ENCODE results near the gene GATAD2B.
A peak's percentile ranks its signal among the peaks of the same experiment; 100 is the strongest.

Gene GATAD2B

DNA sequence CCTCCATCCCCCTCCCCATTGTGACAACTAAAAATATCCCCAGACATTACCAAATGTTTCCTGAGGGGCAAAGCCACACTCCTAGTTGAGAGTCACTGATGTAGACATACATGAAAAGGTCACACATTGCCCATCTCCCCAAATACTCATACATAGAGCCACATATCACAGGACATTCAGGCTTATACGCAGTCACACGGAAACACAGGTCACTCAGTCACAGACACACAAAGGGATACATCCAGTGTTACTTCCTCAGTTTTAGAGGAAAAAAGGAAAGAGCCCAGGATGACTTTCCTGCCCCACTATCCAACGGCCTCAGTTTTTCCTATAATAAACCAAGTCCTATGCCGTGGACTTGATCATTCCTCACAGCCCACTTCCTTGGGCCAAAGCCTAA, 38.6 kb upstream of the GATAD2B start:
- peaks cover 14% of the 10 kb centered on the region for H3K4me1 ChIP-seq (ENCODE audit: insufficient read depth, poor library complexity, severe bottlenecking)
- no peaks in the 10 kb centered on the region for H3K9me3 ChIP-seq (ENCODE audit: severe bottlenecking)
- DNase-seq (ENCODE audit: low spot score) (no peak), ATAC-seq (ENCODE audit: low read depth) (no peak)
- TF ChIP-seq, protein P1, sequence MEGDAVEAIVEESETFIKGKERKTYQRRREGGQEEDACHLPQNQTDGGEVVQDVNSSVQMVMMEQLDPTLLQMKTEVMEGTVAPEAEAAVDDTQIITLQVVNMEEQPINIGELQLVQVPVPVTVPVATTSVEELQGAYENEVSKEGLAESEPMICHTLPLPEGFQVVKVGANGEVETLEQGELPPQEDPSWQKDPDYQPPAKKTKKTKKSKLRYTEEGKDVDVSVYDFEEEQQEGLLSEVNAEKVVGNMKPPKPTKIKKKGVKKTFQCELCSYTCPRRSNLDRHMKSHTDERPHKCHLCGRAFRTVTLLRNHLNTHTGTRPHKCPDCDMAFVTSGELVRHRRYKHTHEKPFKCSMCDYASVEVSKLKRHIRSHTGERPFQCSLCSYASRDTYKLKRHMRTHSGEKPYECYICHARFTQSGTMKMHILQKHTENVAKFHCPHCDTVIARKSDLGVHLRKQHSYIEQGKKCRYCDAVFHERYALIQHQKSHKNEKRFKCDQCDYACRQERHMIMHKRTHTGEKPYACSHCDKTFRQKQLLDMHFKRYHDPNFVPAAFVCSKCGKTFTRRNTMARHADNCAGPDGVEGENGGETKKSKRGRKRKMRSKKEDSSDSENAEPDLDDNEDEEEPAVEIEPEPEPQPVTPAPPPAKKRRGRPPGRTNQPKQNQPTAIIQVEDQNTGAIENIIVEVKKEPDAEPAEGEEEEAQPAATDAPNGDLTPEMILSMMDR (IDR thresholded peaks at IDR 0.05; ENCODE audit: poor library complexity, severe bottlenecking): no peak
- no peak overlapping the region for H3K4me3 ChIP-seq (ENCODE audit: severe bottlenecking)
- H3K27me3 ChIP-seq (ENCODE audit: insufficient read depth, poor library complexity, severe bottlenecking): no peaks in the 10 kb centered on the region
- peak overlapping the region; percentile 92 for H3K27ac ChIP-seq (ENCODE audit: poor library complexity, severe bottlenecking)
- H3K36me3 ChIP-seq (ENCODE audit: low read depth): peaks cover 18% of the 10 kb centered on the region

DNA sequence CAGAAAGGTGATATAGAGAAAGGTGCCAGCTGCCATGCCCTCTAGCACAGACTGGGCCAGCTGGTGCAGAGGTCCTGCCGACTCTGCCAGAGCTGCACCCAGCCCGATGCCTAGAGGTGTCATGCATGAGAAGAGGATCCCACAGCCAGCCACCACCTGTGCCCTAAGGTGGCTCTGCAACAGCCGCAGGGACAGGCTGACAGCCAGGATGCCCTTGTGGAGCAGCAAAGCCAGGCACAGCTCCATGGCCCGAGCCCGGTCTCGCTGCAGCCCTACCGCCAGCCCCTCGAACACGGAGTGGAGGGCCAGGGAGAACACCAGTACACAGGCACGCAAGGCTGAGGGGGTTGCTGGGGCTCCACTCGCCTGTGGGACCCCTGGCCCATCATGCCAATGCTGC, 37.4 kb upstream of the GATAD2B start:
- Histone ChIP-seq H3K27me3 (ENCODE audit: insufficient read depth, poor library complexity, severe bottlenecking) (no peaks in the 10 kb centered on the region), H3K4me1 (ENCODE audit: insufficient read depth, poor library complexity, severe bottlenecking) (peaks cover 10% of the 10 kb centered on the region), H3K27ac (ENCODE audit: poor library complexity, severe bottlenecking) (no peak overlapping the region), H3K9me3 (ENCODE audit: severe bottlenecking) (no peaks in the 10 kb centered on the region), H3K4me3 (ENCODE audit: severe bottlenecking) (no peak overlapping the region), H3K36me3 (ENCODE audit: low read depth) (peaks cover 18% of the 10 kb centered on the region)
- ATAC-seq (ENCODE audit: low read depth) (no peak), DNase-seq (ENCODE audit: low spot score) (no peak)
- TF ChIP-seq, protein P1 (IDR thresholded peaks at IDR 0.05; ENCODE audit: poor library complexity, severe bottlenecking): no peak

DNA sequence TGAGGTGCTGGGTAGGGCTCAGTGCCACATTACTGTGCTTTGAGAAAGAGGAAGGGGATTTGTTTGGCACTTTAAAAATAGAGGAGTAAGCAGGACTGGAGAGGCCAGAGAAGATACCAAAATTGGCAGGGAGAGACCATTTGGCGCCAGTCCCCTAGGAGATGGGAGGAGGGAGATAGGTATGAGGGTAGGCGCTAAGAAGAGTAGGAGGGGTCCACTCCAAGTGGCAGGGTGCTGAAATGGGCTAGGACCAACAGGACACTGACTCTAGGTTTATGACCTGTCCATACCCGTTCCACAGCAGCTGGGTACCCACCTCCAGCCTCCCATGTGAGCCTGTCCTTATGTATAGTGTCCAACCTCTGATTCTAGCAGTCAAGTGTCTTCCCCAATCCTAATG, 36.7 kb upstream of the GATAD2B start:
- TF ChIP-seq, protein P1 (IDR thresholded peaks at IDR 0.05; ENCODE audit: poor library complexity, severe bottlenecking): no peak
- peaks cover 3% of the 10 kb centered on the region for H3K4me1 ChIP-seq (ENCODE audit: insufficient read depth, poor library complexity, severe bottlenecking)
- DNase-seq (ENCODE audit: low spot score): no peak
- no peaks in the 10 kb centered on the region for H3K9me3 ChIP-seq (ENCODE audit: severe bottlenecking)
- no peaks in the 10 kb centered on the region for H3K27me3 ChIP-seq (ENCODE audit: insufficient read depth, poor library complexity, severe bottlenecking)
- peaks cover 18% of the 10 kb centered on the region for H3K36me3 ChIP-seq (ENCODE audit: low read depth)
- H3K27ac ChIP-seq (ENCODE audit: poor library complexity, severe bottlenecking): peak overlapping the region; percentile 66
- H3K4me3 ChIP-seq (ENCODE audit: severe bottlenecking): no peak overlapping the region
- ATAC-seq (ENCODE audit: low read depth): no peak

DNA sequence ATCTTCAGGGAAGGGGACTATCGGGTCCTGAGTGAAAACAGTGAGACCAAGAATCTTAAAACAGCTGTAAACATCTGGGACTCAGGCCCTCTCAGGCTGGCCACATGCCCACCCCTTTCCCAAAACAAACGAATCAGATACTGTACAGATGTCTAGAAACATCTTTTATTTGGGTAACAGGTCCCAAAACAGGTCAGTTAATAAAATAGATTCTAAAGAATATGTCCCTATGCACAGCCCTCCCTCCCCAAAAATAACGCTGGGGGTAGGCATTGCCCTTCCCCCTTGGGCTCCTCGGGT, 36.1 kb upstream of the GATAD2B start:
- Histone ChIP-seq H3K4me3 (ENCODE audit: severe bottlenecking) (peak overlapping the region; percentile 79), H3K4me1 (ENCODE audit: insufficient read depth, poor library complexity, severe bottlenecking) (peaks cover 3% of the 10 kb centered on the region), H3K36me3 (ENCODE audit: low read depth) (peaks cover 20% of the 10 kb centered on the region), H3K27ac (ENCODE audit: poor library complexity, severe bottlenecking) (peak overlapping the region; percentile 66), H3K27me3 (ENCODE audit: insufficient read depth, poor library complexity, severe bottlenecking) (no peaks in the 10 kb centered on the region), H3K9me3 (ENCODE audit: severe bottlenecking) (no peaks in the 10 kb centered on the region)
- ATAC-seq (ENCODE audit: low read depth): no peak
- TF ChIP-seq, protein P1 (IDR thresholded peaks at IDR 0.05; ENCODE audit: poor library complexity, severe bottlenecking): no peak
- DNase-seq (ENCODE audit: low spot score): no peak

DNA sequence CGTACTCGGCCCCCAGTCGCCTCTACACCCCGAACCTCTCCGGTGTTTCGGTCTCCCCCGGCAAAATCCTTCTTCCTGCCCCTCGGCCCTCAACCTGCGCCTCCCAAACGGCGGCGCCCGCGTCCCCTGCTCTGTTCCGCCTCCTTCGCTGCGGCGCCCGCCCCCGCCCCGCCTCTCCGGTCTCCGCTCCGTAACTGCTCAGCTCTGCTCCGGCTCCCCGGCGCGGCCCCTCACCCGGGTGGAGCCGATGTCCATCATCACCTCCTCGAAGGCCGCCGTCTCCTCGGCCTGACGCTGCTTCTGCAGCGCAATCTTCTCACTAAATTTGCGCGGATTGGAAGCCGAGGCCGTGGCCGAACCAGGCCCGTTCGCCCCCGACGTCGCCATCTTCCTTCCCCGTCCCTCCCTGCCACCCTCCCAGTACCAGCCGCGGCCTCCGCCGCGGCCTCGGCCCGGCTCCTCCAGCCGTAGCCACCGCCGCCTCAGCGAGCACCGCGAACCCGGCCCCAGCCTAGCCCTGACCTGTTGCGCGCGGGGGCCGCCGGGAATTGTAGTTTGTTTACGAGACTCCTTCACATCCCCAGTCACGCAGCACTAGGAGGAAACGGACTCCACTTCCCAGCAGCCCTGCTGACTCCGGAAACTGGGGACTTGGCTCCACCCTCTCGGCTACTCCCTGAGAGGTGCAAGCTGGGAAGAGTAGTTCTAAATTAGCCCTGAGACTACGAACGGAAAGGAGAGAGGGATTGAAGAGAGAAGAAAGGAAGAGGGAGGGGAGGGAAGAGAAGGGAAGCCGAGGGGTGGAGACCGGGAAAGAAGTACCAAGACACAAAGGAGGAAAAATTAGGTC, 35.6 kb upstream of the GATAD2B start, which contains the start of gene CRTC2:
Gene CRTC2 (minus strand): TSS at position 502 of the 850 bp plus-strand sequence. CDS start 115 bp downstream, at position 387.
- H3K27ac ChIP-seq (ENCODE audit: poor library complexity, severe bottlenecking): peak within 1 kb of the TSS; percentile 66
- DNase-seq (ENCODE audit: low spot score) (peak; percentile 98), ATAC-seq (ENCODE audit: low read depth) (peak; percentile 85)
- TF ChIP-seq, protein P1 (IDR thresholded peaks at IDR 0.05; ENCODE audit: poor library complexity, severe bottlenecking): no peak
- H3K36me3 ChIP-seq (ENCODE audit: low read depth): peaks cover 26% of the 10 kb centered on the region
- H3K27me3 ChIP-seq (ENCODE audit: insufficient read depth, poor library complexity, severe bottlenecking): no peaks in the 10 kb centered on the region
- H3K9me3 ChIP-seq (ENCODE audit: severe bottlenecking): no peaks in the 10 kb centered on the region
- peak within 1 kb of the TSS; percentile 79 for H3K4me3 ChIP-seq (ENCODE audit: severe bottlenecking)
- peaks cover 3% of the 10 kb centered on the region for H3K4me1 ChIP-seq (ENCODE audit: insufficient read depth, poor library complexity, severe bottlenecking)
